ENCODE results near the gene TNFRSF13B. TPM values are rescaled to one million over a fixed set of nuclear protein-coding genes. Genes with fewer than 3 reads are reported as not detected.
"Not testable (repeated sequence)": the region's sequence is repeated elsewhere in the genome, so short reads cannot be mapped to it uniquely, and the experiment has no call there.

The TNFRSF13B gene
- total RNA-seq, 3 donors from 2014 or later = 0.38 to 1.4 (median 0.98) TPM

DNA sequence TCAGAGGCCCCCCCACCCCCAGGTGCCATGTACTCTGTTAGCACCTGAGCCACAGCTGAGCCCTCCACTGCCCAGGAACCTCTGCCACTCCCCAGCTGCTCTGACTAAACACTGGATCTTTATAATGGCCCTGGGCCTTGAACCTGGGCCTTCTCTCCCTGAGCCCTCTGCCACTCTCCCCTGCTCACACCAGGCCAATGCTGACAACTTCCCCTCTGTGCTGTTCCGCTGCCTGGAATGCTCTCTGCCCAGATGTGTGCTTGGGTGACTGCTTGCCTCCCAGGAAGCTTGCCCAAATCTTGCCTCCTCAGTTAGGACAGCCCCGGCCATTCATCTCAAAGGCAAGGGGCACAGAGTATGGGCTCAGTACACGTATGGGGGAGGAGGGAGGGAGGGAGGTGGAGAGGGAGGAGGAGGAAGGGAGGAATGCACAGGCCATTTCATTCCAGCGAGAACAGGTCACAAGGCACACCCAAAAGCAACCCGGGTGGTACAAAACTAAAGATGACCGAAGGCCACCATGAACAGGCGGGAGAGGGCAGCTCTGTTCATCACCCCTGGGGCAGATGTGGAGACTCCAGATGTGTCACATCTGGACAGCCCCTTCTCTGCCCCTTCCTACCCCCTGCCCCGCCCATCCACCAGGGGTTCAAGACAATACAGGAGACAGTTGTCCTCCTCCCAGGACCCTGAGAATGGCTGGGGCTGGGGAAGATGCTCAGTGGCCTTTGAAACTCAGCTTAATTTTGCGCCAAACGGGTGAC lies 15.3 kb upstream of the TNFRSF13B start:
- ATAC-seq (no peak), DNase-seq (no peak)
- no peaks in the 10 kb centered on the region for H3K9me3 ChIP-seq
- TF ChIP-seq, protein P1, sequence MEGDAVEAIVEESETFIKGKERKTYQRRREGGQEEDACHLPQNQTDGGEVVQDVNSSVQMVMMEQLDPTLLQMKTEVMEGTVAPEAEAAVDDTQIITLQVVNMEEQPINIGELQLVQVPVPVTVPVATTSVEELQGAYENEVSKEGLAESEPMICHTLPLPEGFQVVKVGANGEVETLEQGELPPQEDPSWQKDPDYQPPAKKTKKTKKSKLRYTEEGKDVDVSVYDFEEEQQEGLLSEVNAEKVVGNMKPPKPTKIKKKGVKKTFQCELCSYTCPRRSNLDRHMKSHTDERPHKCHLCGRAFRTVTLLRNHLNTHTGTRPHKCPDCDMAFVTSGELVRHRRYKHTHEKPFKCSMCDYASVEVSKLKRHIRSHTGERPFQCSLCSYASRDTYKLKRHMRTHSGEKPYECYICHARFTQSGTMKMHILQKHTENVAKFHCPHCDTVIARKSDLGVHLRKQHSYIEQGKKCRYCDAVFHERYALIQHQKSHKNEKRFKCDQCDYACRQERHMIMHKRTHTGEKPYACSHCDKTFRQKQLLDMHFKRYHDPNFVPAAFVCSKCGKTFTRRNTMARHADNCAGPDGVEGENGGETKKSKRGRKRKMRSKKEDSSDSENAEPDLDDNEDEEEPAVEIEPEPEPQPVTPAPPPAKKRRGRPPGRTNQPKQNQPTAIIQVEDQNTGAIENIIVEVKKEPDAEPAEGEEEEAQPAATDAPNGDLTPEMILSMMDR (IDR thresholded peaks at IDR 0.05) = no peak
- intact Hi-C loops (cut with DNase I, micrococcal nuclease) = loop anchor here in 1 of 2 donors (10.0 kb wide), 1 partner anchor 452 kb away; no protein-coding TSS in a partner anchor
- no peaks in the 10 kb centered on the region for H3K36me3 ChIP-seq (ENCODE audit: low read depth)
- H3K4me1 ChIP-seq (ENCODE audit: low read depth) = peaks cover 11% of the 10 kb centered on the region
- no peak overlapping the region for H3K4me3 ChIP-seq

DNA sequence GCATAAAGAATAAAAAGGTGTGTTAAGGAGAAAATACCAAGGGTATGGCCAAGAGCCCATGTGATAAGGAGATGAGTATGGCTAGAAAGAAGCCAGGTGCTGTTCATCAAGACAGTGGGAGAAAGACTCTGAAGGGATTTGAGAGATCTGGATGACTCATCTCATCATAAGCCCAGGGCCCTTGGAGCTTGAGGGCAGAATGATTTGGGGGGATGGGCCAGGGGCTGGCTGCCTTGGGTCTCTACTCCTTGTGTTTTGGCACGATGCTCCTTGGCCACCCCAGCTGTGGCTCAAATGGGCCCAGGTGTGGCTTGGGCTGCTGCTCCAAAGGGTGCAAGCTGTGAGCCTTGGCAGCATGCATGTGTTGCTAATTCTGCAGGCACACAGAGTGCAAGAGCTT lies 14.5 kb upstream of the TNFRSF13B start:
- ATAC-seq (no peak), DNase-seq (no peak)
- H3K36me3 ChIP-seq (ENCODE audit: low read depth) = no peaks in the 10 kb centered on the region
- H3K9me3 ChIP-seq = no peaks in the 10 kb centered on the region
- H3K4me3 ChIP-seq = no peak overlapping the region
- intact Hi-C loops (cut with DNase I, micrococcal nuclease) = loop anchor here in 1 of 2 donors (10.0 kb wide), 1 partner anchor 452 kb away; no protein-coding TSS in a partner anchor
- TF ChIP-seq, protein P1 (IDR thresholded peaks at IDR 0.05) = no peak
- H3K4me1 ChIP-seq (ENCODE audit: low read depth) = peaks cover 11% of the 10 kb centered on the region

DNA sequence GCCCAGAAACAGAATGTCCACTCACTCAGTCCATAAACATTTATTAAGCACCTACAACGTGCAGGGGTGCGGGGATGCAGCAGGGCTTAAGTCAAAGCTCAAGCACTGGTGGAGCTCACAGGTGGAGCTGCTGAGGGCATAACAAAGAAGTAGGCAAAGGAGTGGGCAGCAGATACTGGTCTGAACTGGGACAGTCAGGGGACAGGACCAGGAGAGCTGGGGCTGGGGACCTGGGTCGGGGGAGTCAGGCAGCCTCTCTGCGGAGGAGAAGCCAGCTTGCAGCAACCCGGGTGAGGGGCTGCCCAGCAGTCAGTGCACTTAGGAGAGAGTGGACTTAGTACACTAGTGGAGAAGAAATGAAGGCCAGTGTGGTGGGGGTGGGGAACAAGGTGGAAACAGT lies 10.0 kb upstream of the TNFRSF13B start:
- H3K36me3 ChIP-seq (ENCODE audit: low read depth) = no peaks in the 10 kb centered on the region
- H3K4me1 ChIP-seq (ENCODE audit: low read depth) = peaks cover 7% of the 10 kb centered on the region
- intact Hi-C loops (cut with DNase I, micrococcal nuclease) = loop anchor here in 1 of 2 donors (10.0 kb wide), 1 partner anchor 447 kb away; no protein-coding TSS in a partner anchor
- no peaks in the 10 kb centered on the region for H3K9me3 ChIP-seq
- TF ChIP-seq, protein P1 (IDR thresholded peaks at IDR 0.05) = no peak
- no peak for DNase-seq
- no peak for ATAC-seq
- H3K4me3 ChIP-seq = no peak overlapping the region

DNA sequence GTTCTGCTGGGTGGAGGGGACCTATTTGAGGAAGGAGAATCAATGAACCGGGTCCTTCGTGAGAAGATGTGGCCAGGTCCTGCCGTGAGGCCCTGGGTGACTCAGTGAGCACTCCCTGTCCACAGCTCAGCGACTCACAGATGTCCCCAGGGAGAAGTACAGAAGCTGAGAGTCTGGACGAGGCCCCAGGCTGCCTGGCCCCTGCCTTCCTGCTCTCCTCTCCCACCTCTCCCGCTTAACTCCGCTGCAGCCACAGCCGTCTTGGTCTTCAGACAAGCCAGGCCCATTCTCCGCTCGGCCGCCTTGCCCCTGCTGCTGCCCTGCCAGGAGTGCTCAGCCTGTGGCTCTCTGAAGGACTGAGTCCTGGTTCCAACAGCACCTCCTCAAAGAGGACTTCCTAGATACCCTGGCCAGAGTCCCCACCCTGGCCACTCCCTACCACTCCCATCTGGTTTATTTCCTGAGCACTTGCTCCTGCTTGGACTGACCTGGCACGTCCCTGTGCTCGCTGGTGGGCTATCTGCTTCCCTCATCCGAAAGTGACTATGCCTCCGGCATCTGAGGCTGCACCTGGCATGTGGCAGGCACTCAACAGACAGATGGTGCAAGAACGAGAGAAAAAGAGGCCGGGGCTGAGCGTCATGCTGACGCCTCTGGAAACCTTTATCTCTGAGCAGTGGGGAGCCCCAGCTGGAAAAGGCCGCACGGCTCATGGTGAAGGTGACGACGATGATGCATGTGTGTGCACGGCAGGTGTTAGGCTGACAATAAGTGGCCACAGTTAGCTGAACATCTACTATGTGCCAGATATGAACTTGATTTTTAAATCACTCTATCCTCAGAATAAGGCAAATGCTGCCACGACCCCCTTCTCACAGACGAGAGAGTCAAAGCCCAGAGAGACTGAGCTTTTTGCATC lies 9.2 kb upstream of the TNFRSF13B start:
- Histone ChIP-seq H3K9me3 (no peaks in the 10 kb centered on the region), H3K36me3 (ENCODE audit: low read depth) (no peaks in the 10 kb centered on the region), H3K4me3 (no peak overlapping the region), H3K4me1 (ENCODE audit: low read depth) (peaks cover 7% of the 10 kb centered on the region)
- TF ChIP-seq, protein P1 (IDR thresholded peaks at IDR 0.05) = no peak
- ATAC-seq (peak; percentile 71), DNase-seq (peak in 2 of 3 donors; percentile 48 to 61)
- intact Hi-C loops (cut with DNase I, micrococcal nuclease) = loop anchor here in 1 of 2 donors (10.0 kb wide), 1 partner anchor 446 kb away; no protein-coding TSS in a partner anchor

DNA sequence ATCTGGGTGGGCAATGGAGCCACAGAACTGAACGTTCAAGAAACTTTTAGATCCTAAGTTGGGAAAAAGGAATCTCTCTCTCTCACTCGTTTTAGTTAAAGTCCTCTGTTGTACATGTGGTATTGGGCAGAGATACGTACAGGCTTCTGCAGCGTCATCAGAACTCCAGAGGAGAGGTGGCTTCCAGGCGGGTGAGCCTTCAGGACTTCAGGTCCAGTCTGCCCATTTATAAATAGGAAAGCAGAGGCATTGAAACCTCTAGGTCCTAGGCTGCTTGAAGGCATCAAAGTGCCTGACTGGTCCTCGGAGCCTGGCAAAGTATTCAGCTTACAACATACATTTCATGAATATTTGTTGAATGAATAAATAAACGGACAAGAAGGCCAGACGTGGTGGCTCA lies 8.1 kb upstream of the TNFRSF13B start:
- DNase-seq (no peak), ATAC-seq (no peak)
- Histone ChIP-seq H3K36me3 (ENCODE audit: low read depth) (no peaks in the 10 kb centered on the region), H3K9me3 (no peaks in the 10 kb centered on the region), H3K4me1 (ENCODE audit: low read depth) (peaks cover 7% of the 10 kb centered on the region), H3K4me3 (no peak overlapping the region)
- TF ChIP-seq, protein P1 (IDR thresholded peaks at IDR 0.05) = no peak
- intact Hi-C loops (cut with DNase I, micrococcal nuclease) = loop anchor here in 1 of 2 donors (10.0 kb wide), 1 partner anchor 445 kb away; no protein-coding TSS in a partner anchor

DNA sequence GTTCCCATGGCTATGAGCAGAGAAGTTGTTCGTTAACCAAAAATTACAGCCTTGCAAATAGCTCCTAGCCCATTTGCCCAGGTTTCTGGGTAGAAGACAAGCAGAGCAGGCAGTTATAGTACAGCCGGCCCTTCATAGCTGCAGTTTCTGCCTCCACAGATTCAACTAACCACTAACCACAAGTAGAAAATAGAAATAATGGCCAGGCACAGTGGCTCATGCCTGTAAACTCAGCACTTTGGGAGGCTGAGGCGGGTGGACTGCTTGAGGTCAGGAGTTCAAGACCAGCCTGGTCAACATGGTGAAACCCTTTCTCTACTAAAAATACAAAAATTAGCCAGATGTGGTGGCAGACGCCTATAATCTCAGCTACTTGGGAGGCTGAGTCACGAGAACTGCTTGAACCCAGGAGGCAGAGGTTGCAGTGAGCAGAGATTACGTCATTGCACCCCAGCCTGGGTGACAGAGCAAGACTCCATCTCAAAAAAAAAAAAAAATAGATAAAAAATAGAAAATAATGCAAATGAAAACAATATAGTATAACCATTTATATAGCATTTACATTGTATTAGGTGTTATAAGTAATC lies 7.4 kb upstream of the TNFRSF13B start:
- H3K4me1 ChIP-seq (ENCODE audit: low read depth); DNase-seq; ATAC-seq; H3K4me3 ChIP-seq; intact Hi-C loops (cut with DNase I, micrococcal nuclease); H3K36me3 ChIP-seq (ENCODE audit: low read depth); H3K9me3 ChIP-seq: not testable (repeated sequence)

All from mucosa of descending colon (tissue), 3 donors.